ENCODE measurements around the gene GSAP.

- no peak for TF ChIP-seq POLR2A (IDR thresholded peaks at IDR 0.05)
- no peak for TF ChIP-seq CTCF (IDR thresholded peaks at IDR 0.05)
- TF ChIP-seq EP300 (IDR thresholded peaks at IDR 0.05): no peak
These were observed 62.8 kb downstream of the GSAP start for GRCh38 chr7:77353407-77353721.

Data from ovary (tissue), 3 donors.